IMR-90 (cell line): Measurements from ENCODE around the gene OPRL1. TPM values are rescaled to one million over a fixed set of nuclear protein-coding genes. Genes with fewer than 3 reads are reported as not detected.

ENCODE experiments used
- ATAC-seq: fragments of 200-7000 bp; cut with Tn5 transposase; 2 replicates; pipeline ENCODE4 v1.9.1; 2020; ENCODE audit warnings: low read depth, mild to moderate bottlenecking, moderate library complexity
- BruUV-seq: library from RNA; stranded (reverse); fragments of 400-500 nt; replicated peaks from 2 replicates; lab custom pipeline; 2021; lab: Mats Ljungman, UMichigan
- CTCF ChIA-PET: fragments of 300-600 bp; formaldehyde crosslinking; extraction: SDS; loops from one replicate; lab custom pipeline; 2021; ENCODE audit warnings: antibody characterized with exemption; lab: Yijun Ruan, JAX
- POLR2A ChIA-PET: fragments of 300-600 bp; sonication (Branson Sonifier 250); formaldehyde crosslinking; loops from one replicate; lab custom pipeline; 2022; ENCODE audit warnings: antibody characterized with exemption; ENCODE audit not compliant: unreplicated experiment; lab: Charles Lee
- DNase-seq: peaks from one replicate; pipeline ENCODE4 v3.0.0; 2013
- H2AFZ ChIP-seq: replicated peaks from 2 replicates; pipeline ENCODE3; 2013; ENCODE audit warnings: low read length, mild to moderate bottlenecking; ENCODE audit not compliant: poor library complexity
- H2AK5ac ChIP-seq: 2 replicates; pipeline ENCODE4 v1.6.1; 2013; ENCODE audit warnings: low read depth, low read length, inconsistent platforms
- H2AK9ac ChIP-seq: replicated peaks from 2 replicates; pipeline ENCODE3; 2013; ENCODE audit warnings: mild to moderate bottlenecking, low read depth, low read length, moderate library complexity; ENCODE audit not compliant: poor library complexity
- H2BK120ac ChIP-seq: 2 replicates; pipeline ENCODE4 v1.6.1; 2013; ENCODE audit warnings: low read depth, low read length, inconsistent platforms
- H2BK15ac ChIP-seq: 3 replicates; pipeline ENCODE4 v1.6.1; 2013; ENCODE audit warnings: low read depth, low read length, inconsistent platforms
- H2BK20ac ChIP-seq: 2 replicates; pipeline ENCODE4 v1.6.1; 2013; ENCODE audit warnings: low read depth, mild to moderate bottlenecking, inconsistent platforms, low read length, moderate library complexity
- H2BK5ac ChIP-seq: 2 replicates; pipeline ENCODE4 v1.6.1; 2013; ENCODE audit warnings: mild to moderate bottlenecking, low read depth, low read length, inconsistent platforms; ENCODE audit not compliant: poor library complexity, severe bottlenecking
- H3K14ac ChIP-seq: replicated peaks from 2 replicates; pipeline ENCODE4 v1.6.1; 2013; ENCODE audit warnings: low read depth, low read length, inconsistent platforms
- H3K18ac ChIP-seq: 2 replicates; pipeline ENCODE4 v1.6.1; 2013; ENCODE audit warnings: low read depth, low read length, control low read depth
- H3K23ac ChIP-seq: 2 replicates; pipeline ENCODE4 v1.6.1; 2013; ENCODE audit warnings: low read depth, low read length, inconsistent platforms
- H3K27ac ChIP-seq: 2 replicates; pipeline ENCODE4 v1.5.1; 2013; ENCODE audit warnings: mild to moderate bottlenecking, control low read depth, low read length; ENCODE audit not compliant: insufficient read depth
- H3K27me3 ChIP-seq: 2 replicates; pipeline ENCODE4 v1.6.1; 2013; ENCODE audit warnings: low read length; ENCODE audit not compliant: control insufficient read depth, insufficient read depth
- H3K36me3 ChIP-seq: 2 replicates; pipeline ENCODE4 v1.6.1; 2013; ENCODE audit warnings: low read length, mixed read lengths; ENCODE audit not compliant: control insufficient read depth, insufficient read depth
- H3K4ac ChIP-seq: 2 replicates; pipeline ENCODE4 v1.6.1; 2013; ENCODE audit warnings: low read depth, low read length, inconsistent platforms
- H3K4me1 ChIP-seq: 2 replicates; pipeline ENCODE4 v1.6.1; 2013; ENCODE audit warnings: low read length, mixed read lengths; ENCODE audit not compliant: control insufficient read depth, insufficient read depth
- H3K4me2 ChIP-seq: 2 replicates; pipeline ENCODE4 v1.6.1; 2013; ENCODE audit warnings: low read depth, mild to moderate bottlenecking, control low read depth, low read length, moderate library complexity
- H3K4me3 ChIP-seq: 2 replicates; pipeline ENCODE4 v1.5.1; 2013; ENCODE audit warnings: low read depth, mild to moderate bottlenecking, control low read depth, low read length, moderate library complexity; ENCODE audit not compliant: insufficient read depth
- H3K56ac ChIP-seq: 2 replicates; pipeline ENCODE4 v1.6.1; 2013; ENCODE audit warnings: low read length, inconsistent platforms; ENCODE audit not compliant: insufficient read depth; ENCODE audit errors: extremely low read depth
- H3K79me1 ChIP-seq, 2 experiments: 2 replicates each; pipeline ENCODE4 v1.6.1; 2013; ENCODE audit warnings: low read length in 2 of 2, inconsistent platforms in 1 of 2, low read depth in 1 of 2
- H3K9ac ChIP-seq: 2 replicates; pipeline ENCODE4 v1.6.1; 2013; ENCODE audit warnings: low read depth, low read length, control low read depth
- H3K9me1 ChIP-seq: 2 replicates; pipeline ENCODE4 v1.6.1; 2013; ENCODE audit warnings: low read length, inconsistent platforms; ENCODE audit not compliant: insufficient read depth
- H3K9me3 ChIP-seq: 2 replicates; pipeline ENCODE4 v1.6.1; 2013; ENCODE audit warnings: low read length; ENCODE audit not compliant: control insufficient read depth, insufficient read depth
- H4K20me1 ChIP-seq: 2 replicates; pipeline ENCODE4 v1.6.1; 2013; ENCODE audit warnings: low read length, inconsistent platforms; ENCODE audit not compliant: insufficient read depth
- H4K5ac ChIP-seq: 2 replicates; pipeline ENCODE4 v1.6.1; 2013; ENCODE audit warnings: mild to moderate bottlenecking, low read depth, low read length, control low read depth
- H4K8ac ChIP-seq, 2 experiments: 2 replicates each; pipeline ENCODE4 v1.6.1; 2013; ENCODE audit warnings: low read depth in 2 of 2, low read length in 2 of 2, control low read depth in 1 of 2, inconsistent platforms in 1 of 2
- H4K91ac ChIP-seq: 2 replicates; pipeline ENCODE4 v1.6.1; 2013; ENCODE audit warnings: low read depth, low read length, inconsistent platforms; ENCODE audit not compliant: insufficient read depth
- CEBPB ChIP-seq: IDR thresholded peaks from 2 replicates; pipeline ENCODE4 v1.6.1; 2012; ENCODE audit warnings: low read depth, low read length, improper control_type of control experiment
- CTCF ChIP-seq: conservative IDR thresholded peaks from 2 replicates; pipeline ENCODE4 v1.5.1; 2012; ENCODE audit warnings: mild to moderate bottlenecking, low read depth, low read length, improper control_type of control experiment
- FOS ChIP-seq: fragments of 150-350 bp; IDR thresholded peaks from 2 replicates; pipeline ENCODE4 v1.6.1; 2016; ENCODE audit warnings: low read depth, low read length
- MAFK ChIP-seq: IDR thresholded peaks from 2 replicates; pipeline ENCODE4 v1.6.1; 2012; ENCODE audit warnings: low read depth, low read length, improper control_type of control experiment
- RFX5 ChIP-seq: IDR thresholded peaks from 2 replicates; pipeline ENCODE4 v1.8.0; 2012; ENCODE audit warnings: low read depth, mild to moderate bottlenecking, low read length, moderate library complexity
- USF2 ChIP-seq: fragments of 150-350 bp; IDR thresholded peaks from 2 replicates; pipeline ENCODE4 v1.6.1; 2017; ENCODE audit warnings: mild to moderate bottlenecking, antibody characterized with exemption, low read length, low read depth
- WGBS, 2 experiments: methylation state at CpG; one replicate each; pipeline versions ENCODE4 v1.1.5 to v1.1.7; 2013; ENCODE audit warnings: missing lambda C conversion rate in 2 of 2; ENCODE audit not compliant: insufficient read length in 1 of 2; ENCODE audit errors: extremely low coverage in 2 of 2; 5-methylcytosine and 5-hydroxymethylcytosine counted together
- dilution Hi-C: fragments of 300-500 bp; cut with HindIII; formaldehyde crosslinking; loops from one replicate; pipeline ENCODE4 v1.14.3; 2018; ENCODE audit warnings: low sequenced_read_pairs; ENCODE audit not compliant: unreplicated experiment
- in situ Hi-C: fragments of 300-500 bp; cut with MboI; formaldehyde crosslinking; loops from 3 replicates; pipeline ENCODE4 v1.14.3; 2019; ENCODE audit warnings: low sequenced_read_pairs, inconsistent platforms, mixed read lengths
- intact Hi-C: fragments of 100-400 bp; cut with micrococcal nuclease; formaldehyde crosslinking; loops from 2 replicates; pipeline ENCODE4 v1.10.0; 2022
- polyA plus RNA-seq, 3 experiments: library from polyadenylated mRNA; depleted of rRNA; stranded (reverse); fragments of >200 nt; gene quantifications; 2 replicates each; pipeline ENCODE4 v1.2.3, GENCODE V29; 2012; ENCODE audit warnings: low replicate concordance in 1 of 3
- total RNA-seq: library from RNA; depleted of rRNA; stranded (reverse); fragments of >200 nt; gene quantifications from 2 replicates; pipeline ENCODE4 v1.2.3, GENCODE V29; 2012

OPRL1 gene
- total and polyA plus RNA-seq, 2 of the 4 experiments (the other 2 are of a cell fraction): 0.36 to 1.2 TPM

GRCh38 chr20:64145458-64146300, 65.8 kb downstream of the OPRL1 start:
- no peak overlapping the region for H3K4me3 ChIP-seq
- H3K27ac ChIP-seq: no peak overlapping the region
- peak overlapping the region; percentile 9 for H2AK9ac ChIP-seq
- no peaks in the 10 kb centered on the region for H3K79me1 ChIP-seq
- H2AFZ ChIP-seq: no peak overlapping the region
- in situ Hi-C loops: no loop called here
- DNase-seq (no peak), ATAC-seq (no peak)
- 27% methylated on average over 5 of the region's 17 CpGs; no CpG with 5 or more reads in 1 of the 2 experiments for WGBS, 2 experiments
- H3K27me3 ChIP-seq: peaks cover 11% of the 10 kb centered on the region
- peaks cover 11% of the 10 kb centered on the region for H3K9me3 ChIP-seq
- no peak overlapping the region for H2AK5ac ChIP-seq
- H3K14ac ChIP-seq: no peak overlapping the region
- H4K20me1 ChIP-seq: no peaks in the 10 kb centered on the region
- H3K18ac ChIP-seq: no peak overlapping the region
- no peak overlapping the region for H3K4me2 ChIP-seq
- dilution Hi-C loops: no loop called here
- H2BK5ac ChIP-seq: no peak overlapping the region
- intact Hi-C loops: no loop called here
- no peak overlapping the region for H4K5ac ChIP-seq
- BruUV-seq: no TSS peak
- no peak overlapping the region for H3K23ac ChIP-seq
- no peaks in the 10 kb centered on the region for H3K36me3 ChIP-seq
- no peak overlapping the region for H2BK20ac ChIP-seq
- ChIA-PET CTCF (no interaction called here), POLR2A (no interaction called here)
- H2BK15ac ChIP-seq: no peak overlapping the region
- H3K4me1 ChIP-seq: no peaks in the 10 kb centered on the region
- H2BK120ac ChIP-seq: no peak overlapping the region
- no peak overlapping the region for H3K4ac ChIP-seq
- TF ChIP-seq CEBPB: no peak
- TF ChIP-seq MAFK: no peak
- TF ChIP-seq FOS: no peak
- TF ChIP-seq USF2: no peak
- TF ChIP-seq CTCF: 0 out of 2 replicates have a peak, but pooled peaks have one; percentile 7
- TF ChIP-seq RFX5: no peak
- no peaks in the 10 kb centered on the region for H3K9me1 ChIP-seq
- H4K8ac ChIP-seq: no peak overlapping the region
- no peak overlapping the region for H3K56ac ChIP-seq
- H4K91ac ChIP-seq: no peak overlapping the region
- H3K9ac ChIP-seq: no peak overlapping the region
